Neural cell (in vitro differentiated cells): ENCODE measurements around the gene PLD2. TPM values are rescaled to one million over a fixed set of nuclear protein-coding genes. Genes with fewer than 3 reads are reported as not detected.

ENCODE experiments used
- H2AFZ ChIP-seq: fragments of 200-600, 300-800 bp; sonication (generic), shearing (Covaris generic); 2 replicates; pipeline ENCODE4 v1.6.0; 2014; ENCODE audit warnings: low read depth, mild to moderate bottlenecking, antibody characterized with exemption, low read length, moderate library complexity
- H3F3A ChIP-seq: fragments of 200-600 bp; shearing (Covaris generic); 2 replicates; pipeline ENCODE4 v1.6.1; 2016; ENCODE audit warnings: mild to moderate bottlenecking, moderate library complexity, mixed read lengths, antibody characterized with exemption, low read length; ENCODE audit not compliant: insufficient read depth, poor library complexity, severe bottlenecking
- H3K27ac ChIP-seq: fragments of 200-600, 300-800 bp; sonication (generic), shearing (Covaris generic); 2 replicates; pipeline ENCODE4 v1.5.1; 2014; ENCODE audit warnings: mild to moderate bottlenecking, low read length, moderate library complexity
- H3K27me3 ChIP-seq: fragments of 300-800, 200-600 bp; sonication (generic), shearing (Covaris generic); 2 replicates; pipeline ENCODE4 v1.6.0; 2014; ENCODE audit warnings: mild to moderate bottlenecking, low read depth, low read length, moderate library complexity; ENCODE audit not compliant: insufficient read depth
- H3K36me3 ChIP-seq: fragments of 300-800, 200-600 bp; sonication (generic), shearing (Covaris generic); 2 replicates; pipeline ENCODE4 v1.5.1; 2014; ENCODE audit warnings: mild to moderate bottlenecking, antibody characterized with exemption, low read length, moderate library complexity; ENCODE audit not compliant: insufficient read depth
- H3K4me2 ChIP-seq: fragments of 300-800, 200-600 bp; sonication (generic), shearing (Covaris generic); 2 replicates; pipeline ENCODE4 v1.6.0; 2014; ENCODE audit warnings: mild to moderate bottlenecking, low read length
- H3K4me3 ChIP-seq: fragments of 300-800, 200-600 bp; sonication (generic), shearing (Covaris generic); 2 replicates; pipeline ENCODE4 v1.5.1; 2014; ENCODE audit warnings: mild to moderate bottlenecking, low read length, moderate library complexity
- H3K79me2 ChIP-seq: fragments of 200-600 bp; shearing (Covaris generic); replicated peaks from 2 replicates; pipeline ENCODE4 v1.6.0; 2014; ENCODE audit warnings: mild to moderate bottlenecking, low read length, moderate library complexity; ENCODE audit not compliant: insufficient read depth
- H3K9ac ChIP-seq: fragments of 300-800, 200-600 bp; sonication (generic), shearing (Covaris generic); 2 replicates; pipeline ENCODE4 v1.6.1; 2016; ENCODE audit warnings: mild to moderate bottlenecking, low read length, mixed read lengths
- H3K9me2 ChIP-seq: fragments of 200-600 bp; shearing (Covaris generic); 2 replicates; pipeline ENCODE4 v1.6.1; 2016; ENCODE audit warnings: mild to moderate bottlenecking, low read length, mixed read lengths; ENCODE audit not compliant: insufficient read depth
- H3K9me3 ChIP-seq: fragments of 200-600, 300-800 bp; sonication (generic), shearing (Covaris generic); 2 replicates; pipeline ENCODE4 v1.6.1; 2016; ENCODE audit warnings: mild to moderate bottlenecking, mixed run types, low read length, moderate library complexity, mixed read lengths
- H4K20me1 ChIP-seq: fragments of 200-600 bp; shearing (Covaris generic); 2 replicates; pipeline ENCODE4 v1.6.1; 2016; ENCODE audit warnings: mild to moderate bottlenecking, mixed run types; ENCODE audit not compliant: insufficient read depth
- CTCF ChIP-seq: fragments of 450-650 bp; IDR thresholded peaks from 2 replicates; pipeline ENCODE4 v1.5.1; 2014; ENCODE audit warnings: antibody characterized with exemption, mild to moderate bottlenecking, moderate library complexity; ENCODE audit not compliant: poor library complexity, severe bottlenecking
- EP300 ChIP-seq: fragments of 450-650 bp; conservative IDR thresholded peaks from 2 replicates; pipeline ENCODE4 v1.6.1; 2014; ENCODE audit warnings: antibody characterized with exemption, mild to moderate bottlenecking, moderate library complexity; ENCODE audit not compliant: poor library complexity, severe bottlenecking
- EZH2 ChIP-seq: fragments of 200-600, 300-800 bp; shearing (Covaris generic), sonication (generic); IDR thresholded peaks from 2 replicates; pipeline ENCODE4 v1.6.1; 2014; ENCODE audit warnings: antibody characterized with exemption, low read length, borderline replicate concordance, mild to moderate bottlenecking; ENCODE audit not compliant: insufficient read depth, poor library complexity, severe bottlenecking
- MXI1 ChIP-seq: fragments of 450-650 bp; conservative IDR thresholded peaks from 2 replicates; pipeline ENCODE4 v1.6.1; 2014; ENCODE audit warnings: antibody characterized with exemption, mild to moderate bottlenecking; ENCODE audit not compliant: poor library complexity, severe bottlenecking
- POLR2AphosphoS5 ChIP-seq: IDR thresholded peaks from 2 replicates; pipeline ENCODE4 v1.6.1; 2012
- RAD21 ChIP-seq: fragments of 450-650 bp; conservative IDR thresholded peaks from 2 replicates; pipeline ENCODE4 v1.6.1; 2014; ENCODE audit warnings: antibody characterized with exemption, mild to moderate bottlenecking, moderate library complexity
- REST ChIP-seq: IDR thresholded peaks from 2 replicates; pipeline ENCODE4 v1.6.1; 2012; ENCODE audit warnings: borderline replicate concordance
- SMC3 ChIP-seq: fragments of 450-650 bp; conservative IDR thresholded peaks from 2 replicates; pipeline ENCODE4 v1.6.1; 2014; ENCODE audit warnings: antibody characterized with exemption, mild to moderate bottlenecking, moderate library complexity; ENCODE audit not compliant: poor library complexity
- TAF1 ChIP-seq: IDR thresholded peaks from 2 replicates; pipeline ENCODE4 v1.6.1; 2012; ENCODE audit warnings: low read depth
- polyA plus RNA-seq: library from polyadenylated mRNA; depleted of rRNA; stranded (reverse); fragments of >200 nt; gene quantifications from 2 replicates; pipeline ENCODE4 v1.2.3, GENCODE V29; 2014

PLD2 gene
- polyA plus RNA-seq, 1 donor from 2014 or later: 2.0 TPM

GRCh38 chr17:4860651-4861050 is 53.7 kb downstream of the PLD2 start:
- H3K9ac ChIP-seq: no peak overlapping the region
- H3K27me3 ChIP-seq: no peaks in the 10 kb centered on the region
- no peaks in the 10 kb centered on the region for H4K20me1 ChIP-seq
- no peak for TF ChIP-seq EP300
- no peak for TF ChIP-seq POLR2AphosphoS5
- no peak for TF ChIP-seq TAF1
- TF ChIP-seq EZH2: no peak
- TF ChIP-seq SMC3: no peak
- TF ChIP-seq MXI1: no peak
- TF ChIP-seq CTCF: no peak
- TF ChIP-seq RAD21: no peak
- TF ChIP-seq REST: no peak
- no peaks in the 10 kb centered on the region for H3K79me2 ChIP-seq
- no peaks in the 10 kb centered on the region for H3K9me3 ChIP-seq
- no peak overlapping the region for H3K4me3 ChIP-seq
- H3K27ac ChIP-seq: no peak overlapping the region
- no peaks in the 10 kb centered on the region for H3K9me2 ChIP-seq
- H3F3A ChIP-seq: no peaks in the 10 kb centered on the region
- no peak overlapping the region for H3K4me2 ChIP-seq
- H2AFZ ChIP-seq: no peak overlapping the region
- no peaks in the 10 kb centered on the region for H3K36me3 ChIP-seq

- Histone ChIP-seq H3K27me3 (no peaks in the 10 kb centered on the region), H3K27ac (no peak overlapping the region), H3F3A (no peaks in the 10 kb centered on the region), H3K9ac (no peak overlapping the region), H3K9me2 (no peaks in the 10 kb centered on the region), H2AFZ (no peak overlapping the region), H4K20me1 (no peaks in the 10 kb centered on the region), H3K79me2 (no peaks in the 10 kb centered on the region), H3K4me3 (no peak overlapping the region), H3K4me2 (no peak overlapping the region), H3K36me3 (no peaks in the 10 kb centered on the region), H3K9me3 (no peaks in the 10 kb centered on the region)
- no peak for TF ChIP-seq EZH2
- TF ChIP-seq RAD21: no peak
- TF ChIP-seq POLR2AphosphoS5: no peak
- no peak for TF ChIP-seq TAF1
- TF ChIP-seq CTCF: no peak
- no peak for TF ChIP-seq REST
- no peak for TF ChIP-seq MXI1
- TF ChIP-seq EP300: no peak
- no peak for TF ChIP-seq SMC3
These were observed 54.1 kb downstream of the PLD2 start for GRCh38 chr17:4861052-4861451.
